Measurements from ENCODE around the gene TMEM207. TPM values are rescaled to one million over a fixed set of nuclear protein-coding genes. Genes with fewer than 3 reads are reported as not detected.

TMEM207 gene
- total and polyA plus RNA-seq, 8 donors = 0.14 to 0.37 (median 0.23) TPM; not detected in 2

DNA sequence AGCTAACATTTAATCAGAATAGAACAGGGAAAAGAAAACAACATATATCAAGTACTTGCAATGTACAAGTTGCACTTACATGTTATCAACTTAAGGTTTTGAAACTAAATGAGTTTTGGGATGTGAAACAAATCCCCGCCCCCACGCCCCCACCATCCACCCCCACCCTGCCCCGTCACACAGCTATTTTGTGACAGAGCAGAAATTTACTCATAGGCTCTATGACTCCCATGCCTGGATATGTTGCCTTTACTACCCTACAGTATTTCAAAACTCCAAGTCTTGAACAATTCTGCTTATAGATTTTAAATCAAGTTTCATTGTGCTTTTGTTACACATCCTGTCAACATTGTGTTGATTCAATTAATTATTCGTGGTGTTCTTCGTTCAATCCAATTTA, 46.1 kb upstream of the TMEM207 start:
- Histone ChIP-seq H3K4me1 (no peaks in the 10 kb centered on the region), H3K9me3 (no peaks in the 10 kb centered on the region), H3K27ac (no peak overlapping the region), H3K36me3 (no peaks in the 10 kb centered on the region), H3K27me3 (peaks cover 0 to 8% of the 10 kb centered on the region in 2 donors), H3K4me3 (no peak overlapping the region)
- intact Hi-C loops (cut with DNase I) = no loop called here
- ATAC-seq (no peak), DNase-seq (no peak)
- TF ChIP-seq, protein P1, sequence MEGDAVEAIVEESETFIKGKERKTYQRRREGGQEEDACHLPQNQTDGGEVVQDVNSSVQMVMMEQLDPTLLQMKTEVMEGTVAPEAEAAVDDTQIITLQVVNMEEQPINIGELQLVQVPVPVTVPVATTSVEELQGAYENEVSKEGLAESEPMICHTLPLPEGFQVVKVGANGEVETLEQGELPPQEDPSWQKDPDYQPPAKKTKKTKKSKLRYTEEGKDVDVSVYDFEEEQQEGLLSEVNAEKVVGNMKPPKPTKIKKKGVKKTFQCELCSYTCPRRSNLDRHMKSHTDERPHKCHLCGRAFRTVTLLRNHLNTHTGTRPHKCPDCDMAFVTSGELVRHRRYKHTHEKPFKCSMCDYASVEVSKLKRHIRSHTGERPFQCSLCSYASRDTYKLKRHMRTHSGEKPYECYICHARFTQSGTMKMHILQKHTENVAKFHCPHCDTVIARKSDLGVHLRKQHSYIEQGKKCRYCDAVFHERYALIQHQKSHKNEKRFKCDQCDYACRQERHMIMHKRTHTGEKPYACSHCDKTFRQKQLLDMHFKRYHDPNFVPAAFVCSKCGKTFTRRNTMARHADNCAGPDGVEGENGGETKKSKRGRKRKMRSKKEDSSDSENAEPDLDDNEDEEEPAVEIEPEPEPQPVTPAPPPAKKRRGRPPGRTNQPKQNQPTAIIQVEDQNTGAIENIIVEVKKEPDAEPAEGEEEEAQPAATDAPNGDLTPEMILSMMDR (IDR thresholded peaks at IDR 0.05) = no peak

DNA sequence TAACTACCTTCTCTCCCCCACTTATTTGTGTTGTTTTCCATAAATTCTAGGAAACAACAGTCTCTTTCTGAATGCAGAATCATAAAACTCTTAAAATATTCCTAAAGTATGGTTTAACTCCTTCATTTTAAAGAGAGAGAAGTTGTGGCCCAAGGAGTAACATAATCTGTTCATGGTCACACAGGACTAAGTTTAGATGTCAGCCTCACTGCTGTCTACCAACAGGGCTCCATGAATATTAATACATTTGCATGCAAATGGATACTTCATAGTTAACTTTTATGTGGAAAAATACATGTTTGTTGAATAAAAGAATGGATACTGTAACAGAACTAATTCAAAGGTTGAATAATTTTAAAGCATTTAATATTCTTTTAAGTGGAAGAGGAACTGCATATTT, 45.7 kb upstream of the TMEM207 start:
- Histone ChIP-seq H3K27me3 (peaks cover 0 to 12% of the 10 kb centered on the region in 2 donors), H3K4me3 (no peak overlapping the region), H3K36me3 (no peaks in the 10 kb centered on the region), H3K9me3 (no peaks in the 10 kb centered on the region), H3K27ac (no peak overlapping the region), H3K4me1 (no peaks in the 10 kb centered on the region)
- ATAC-seq (no peak), DNase-seq (no peak)
- TF ChIP-seq, protein P1 (IDR thresholded peaks at IDR 0.05) = no peak
- intact Hi-C loops (cut with DNase I) = no loop called here

DNA sequence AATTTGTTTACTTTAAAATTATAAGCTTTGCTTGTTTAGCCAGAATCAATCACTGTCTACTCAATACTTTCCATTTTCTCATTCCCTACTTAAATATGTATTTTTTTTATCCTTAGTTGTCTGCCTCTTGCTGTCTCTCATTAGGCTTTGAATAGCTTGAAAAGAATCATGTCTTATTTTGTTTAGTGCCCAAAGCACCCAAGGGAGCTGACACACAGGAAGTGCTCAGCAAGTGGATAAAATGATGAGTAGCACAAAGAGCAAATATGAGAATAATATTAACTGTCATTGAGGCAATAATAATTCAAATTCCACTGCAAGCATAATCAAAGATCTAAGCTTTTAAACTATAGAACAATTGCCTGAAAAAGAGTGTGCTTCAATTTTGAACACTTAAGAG, 45.2 kb upstream of the TMEM207 start:
- no peak for ATAC-seq
- intact Hi-C loops (cut with DNase I) = no loop called here
- Histone ChIP-seq H3K9me3 (no peaks in the 10 kb centered on the region), H3K4me3 (no peak overlapping the region), H3K4me1 (no peaks in the 10 kb centered on the region), H3K27ac (no peak overlapping the region), H3K36me3 (no peaks in the 10 kb centered on the region), H3K27me3 (peaks cover 0 to 15% of the 10 kb centered on the region in 2 donors)
- DNase-seq = no peak
- TF ChIP-seq, protein P1 (IDR thresholded peaks at IDR 0.05) = no peak

DNA sequence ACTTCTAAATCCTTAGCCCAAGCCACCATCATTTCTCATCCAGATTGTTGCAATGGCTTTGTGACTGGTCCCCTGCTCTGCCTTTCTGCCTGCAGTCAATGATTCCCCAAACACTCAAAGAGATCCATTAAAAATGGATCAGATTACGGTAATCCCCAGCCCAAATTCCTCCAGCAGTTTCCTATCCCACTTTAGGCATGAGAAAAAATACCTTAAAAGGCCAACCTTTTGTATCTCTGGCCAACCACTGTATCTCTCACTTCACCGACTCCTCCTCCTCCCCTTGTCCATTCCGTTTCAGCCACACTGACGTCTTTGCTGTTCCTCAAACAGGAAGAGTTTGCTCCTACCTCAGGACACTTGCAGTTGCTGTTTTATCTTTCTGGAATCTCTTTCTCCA, 43.3 kb upstream of the TMEM207 start:
- intact Hi-C loops (cut with DNase I) = no loop called here
- no peak overlapping the region for H3K4me3 ChIP-seq
- H3K36me3 ChIP-seq = no peaks in the 10 kb centered on the region
- no peak overlapping the region for H3K27ac ChIP-seq
- no peaks in the 10 kb centered on the region for H3K9me3 ChIP-seq
- DNase-seq (no peak), ATAC-seq (no peak)
- peaks cover 0 to 15% of the 10 kb centered on the region in 2 donors for H3K27me3 ChIP-seq
- no peaks in the 10 kb centered on the region for H3K4me1 ChIP-seq
- TF ChIP-seq, protein P1 (IDR thresholded peaks at IDR 0.05) = no peak

DNA sequence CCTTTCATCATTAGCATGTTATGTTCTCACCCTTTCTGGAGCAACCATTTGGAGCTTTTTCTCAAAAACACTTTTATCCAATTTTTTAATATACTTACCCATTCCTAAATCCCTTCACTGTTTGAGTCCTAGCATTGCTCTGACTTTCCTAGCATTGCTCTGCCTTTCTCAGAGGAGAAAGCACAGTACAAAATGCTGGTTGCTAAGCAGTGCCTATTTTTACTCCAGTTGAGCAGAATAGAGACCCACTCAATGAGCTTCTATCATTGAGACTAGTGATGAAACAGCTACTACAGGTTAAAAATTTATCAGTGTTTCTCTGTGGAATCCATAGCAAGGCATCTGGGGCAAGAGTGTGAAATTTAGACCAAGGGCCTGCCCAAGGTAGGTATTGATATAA, 42.4 kb upstream of the TMEM207 start:
- Histone ChIP-seq H3K4me1 (no peaks in the 10 kb centered on the region), H3K9me3 (no peaks in the 10 kb centered on the region), H3K36me3 (no peaks in the 10 kb centered on the region), H3K27me3 (peaks cover 0 to 22% of the 10 kb centered on the region in 2 donors), H3K4me3 (no peak overlapping the region), H3K27ac (no peak overlapping the region)
- ATAC-seq (no peak), DNase-seq (no peak)
- intact Hi-C loops (cut with DNase I) = no loop called here
- TF ChIP-seq, protein P1 (IDR thresholded peaks at IDR 0.05) = no peak

All from left lung (tissue), 10 donors.